Fibroblast of peridontal ligament (primary cell): Measurements from ENCODE around the gene SPARC.

ENCODE experiments used
- DNase-seq: peaks from one replicate; pipeline ENCODE4 v3.0.0-alpha.2; 2010; ENCODE audit errors: extremely low read depth

The SPARC gene

GRCh38 chr5:151624476-151624875 is 62.2 kb downstream of the SPARC start:
- DNase-seq, result peak; percentile 37

GRCh38 chr5:151622367-151623088 is 64.2 kb downstream of the SPARC start:
- DNase-seq, result peak; percentile 27

- DNase-seq, result no peak
Observed at GRCh38 chr5:151620461-151620840, 66.3 kb downstream of the SPARC start.

GRCh38 chr5:151619812-151620460 is 66.8 kb downstream of the SPARC start:
- no peak for DNase-seq

GRCh38 chr5:151618907-151619306 is 67.8 kb downstream of the SPARC start:
- no peak for DNase-seq

- DNase-seq, result no peak
Observed at GRCh38 chr5:151617841-151618710, 68.6 kb downstream of the SPARC start.

GRCh38 chr5:151617383-151617840 is 69.3 kb downstream of the SPARC start:
- no peak for DNase-seq

GRCh38 chr5:151615431-151615830 is 71.3 kb downstream of the SPARC start:
- no peak for DNase-seq

- no peak for DNase-seq
Observed at GRCh38 chr5:151614565-151614964, 72.2 kb downstream of the SPARC start.

- no peak for DNase-seq
Observed at GRCh38 chr5:151612689-151613427, 73.9 kb downstream of the SPARC start.

GRCh38 chr5:151611127-151611775 is 75.5 kb downstream of the SPARC start:
- DNase-seq, result no peak
